SU-DHL-6 (cell line): Measurements from ENCODE around the gene PIGC.
A peak's percentile ranks its signal among the peaks of the same experiment; 100 is the strongest.

ENCODE experiments used
- H2AFZ ChIP-seq: fragments of 200-600 bp; sonication (generic); 2 replicates; pipeline ENCODE4 v1.6.1; 2014; ENCODE audit warnings: low read depth, mild to moderate bottlenecking, moderate library complexity, mixed read lengths, antibody characterized with exemption, low read length; ENCODE audit not compliant: severe bottlenecking
- H3F3A ChIP-seq: fragments of 200-600 bp; shearing (Covaris generic); 2 replicates; pipeline ENCODE4 v1.6.0; 2016; ENCODE audit warnings: antibody characterized with exemption, mild to moderate bottlenecking; ENCODE audit not compliant: insufficient read depth
- H3K27ac ChIP-seq: fragments of 200-600 bp; sonication (generic); 2 replicates; pipeline ENCODE4 v1.5.1; 2016; ENCODE audit warnings: low read depth, mild to moderate bottlenecking, low read length, moderate library complexity, mixed read lengths
- H3K27me3 ChIP-seq: fragments of 200-600 bp; sonication (generic), shearing (Covaris generic); 2 replicates; pipeline ENCODE4 v1.6.0; 2014; ENCODE audit warnings: mild to moderate bottlenecking, low read length
- H3K36me3 ChIP-seq: fragments of 200-600 bp; sonication (generic); 2 replicates; pipeline ENCODE4 v1.6.1; 2014; ENCODE audit warnings: mild to moderate bottlenecking, low read length, mixed read lengths
- H3K4me2 ChIP-seq: fragments of 300-600, 200-600 bp; shearing (Covaris generic), sonication (generic); 2 replicates; pipeline ENCODE4 v1.6.0; 2014; ENCODE audit warnings: low read length, low read depth, mild to moderate bottlenecking; ENCODE audit not compliant: poor library complexity, severe bottlenecking
- H3K4me3 ChIP-seq: fragments of 200-600 bp; sonication (generic); 2 replicates; pipeline ENCODE4 v1.5.1; 2014; ENCODE audit warnings: antibody characterized with exemption, low read length, mild to moderate bottlenecking, mixed read lengths; ENCODE audit not compliant: insufficient read depth, poor library complexity, severe bottlenecking
- H3K79me2 ChIP-seq: fragments of 200-600 bp; sonication (generic); 2 replicates; pipeline ENCODE4 v1.6.1; 2014; ENCODE audit warnings: mild to moderate bottlenecking, low read length, moderate library complexity; ENCODE audit not compliant: insufficient read depth
- H3K9ac ChIP-seq: fragments of 200-600 bp; sonication (generic); 2 replicates; pipeline ENCODE4 v1.7.0; 2014; ENCODE audit warnings: mild to moderate bottlenecking, low read length
- H3K9me2 ChIP-seq: fragments of 200-600 bp; sonication (generic); replicated peaks from 2 replicates; pipeline ENCODE4 v1.6.1; 2014; ENCODE audit warnings: low read length; ENCODE audit not compliant: insufficient read depth
- H3K9me3 ChIP-seq: fragments of 200-600 bp; sonication (generic); 2 replicates; pipeline ENCODE4 v1.6.1; 2014; ENCODE audit warnings: low read length, mixed read lengths; ENCODE audit not compliant: insufficient read depth
- H4K20me1 ChIP-seq: fragments of 200-600 bp; sonication (generic); 2 replicates; pipeline ENCODE4 v1.6.1; 2014; ENCODE audit warnings: low read depth, mild to moderate bottlenecking, antibody characterized with exemption, low read length, moderate library complexity, mixed read lengths
- EZH2phosphoT487 ChIP-seq: fragments of 200-600 bp; sonication (generic), shearing (Covaris generic); conservative IDR thresholded peaks from 2 replicates; pipeline ENCODE4 v1.6.1; 2018; ENCODE audit warnings: mild to moderate bottlenecking, antibody characterized with exemption, low read length, moderate library complexity, mixed read lengths
- TF ChIP-seq, protein P1 (sequence below): fragments of 200-600 bp; sonication (generic); IDR thresholded peaks from one replicate; pipeline ENCODE4 v1.5.1; 2017; ENCODE audit warnings: antibody characterized with exemption, mild to moderate bottlenecking, low read length, moderate library complexity; ENCODE audit not compliant: insufficient read depth, poor library complexity, severe bottlenecking

Gene PIGC

DNA sequence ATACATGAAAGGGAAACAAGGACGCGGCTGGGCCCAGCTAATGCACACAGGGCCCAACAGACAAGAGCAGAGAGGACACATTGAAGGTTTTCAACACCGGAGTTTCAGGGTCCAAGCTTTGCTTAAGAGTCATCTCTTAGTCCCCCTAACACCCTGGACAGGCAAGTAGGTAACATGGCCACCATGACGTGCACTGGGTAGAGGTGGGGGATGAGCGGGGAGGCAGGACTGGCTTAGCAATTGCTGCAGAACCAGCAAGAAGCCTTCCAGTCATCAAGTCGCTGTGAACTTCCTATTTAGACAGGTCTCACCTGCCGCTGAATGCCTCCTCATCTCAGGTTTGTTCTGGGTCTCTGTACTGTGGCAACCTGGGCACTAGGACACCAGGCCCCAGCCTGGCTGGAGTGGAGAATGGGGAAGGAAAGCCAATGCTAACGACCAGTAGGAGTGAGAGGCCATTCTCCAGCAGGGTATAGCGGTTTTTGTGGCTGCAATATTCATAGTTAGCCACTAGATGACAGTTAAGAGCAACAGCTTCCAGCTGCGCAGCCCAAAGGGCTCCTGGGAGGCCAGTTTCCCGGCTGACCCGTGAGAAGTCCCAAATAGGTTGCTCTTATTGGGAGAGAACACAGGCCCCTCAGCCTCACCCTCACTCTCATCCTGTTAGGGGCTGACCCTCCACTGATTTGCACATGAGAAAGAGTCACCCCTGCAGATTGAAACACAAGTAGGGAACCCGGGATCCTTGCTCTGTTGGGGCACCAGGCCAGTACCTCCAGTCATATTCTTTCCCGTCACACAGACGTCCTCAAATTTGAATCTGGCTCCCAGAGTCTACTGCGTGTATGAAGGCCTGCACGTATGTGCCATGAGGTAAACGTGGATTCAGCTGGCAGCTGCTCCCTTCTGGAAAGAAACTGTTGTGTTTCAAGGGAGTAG, 6.0 kb upstream of the PIGC start:
- H3K9ac ChIP-seq = peak overlapping the region; percentile 7; the same call in 1 of the 2 replicates
- H3K79me2 ChIP-seq = no peaks in the 10 kb centered on the region
- TF ChIP-seq EZH2phosphoT487 = no peak
- TF ChIP-seq, protein P1, sequence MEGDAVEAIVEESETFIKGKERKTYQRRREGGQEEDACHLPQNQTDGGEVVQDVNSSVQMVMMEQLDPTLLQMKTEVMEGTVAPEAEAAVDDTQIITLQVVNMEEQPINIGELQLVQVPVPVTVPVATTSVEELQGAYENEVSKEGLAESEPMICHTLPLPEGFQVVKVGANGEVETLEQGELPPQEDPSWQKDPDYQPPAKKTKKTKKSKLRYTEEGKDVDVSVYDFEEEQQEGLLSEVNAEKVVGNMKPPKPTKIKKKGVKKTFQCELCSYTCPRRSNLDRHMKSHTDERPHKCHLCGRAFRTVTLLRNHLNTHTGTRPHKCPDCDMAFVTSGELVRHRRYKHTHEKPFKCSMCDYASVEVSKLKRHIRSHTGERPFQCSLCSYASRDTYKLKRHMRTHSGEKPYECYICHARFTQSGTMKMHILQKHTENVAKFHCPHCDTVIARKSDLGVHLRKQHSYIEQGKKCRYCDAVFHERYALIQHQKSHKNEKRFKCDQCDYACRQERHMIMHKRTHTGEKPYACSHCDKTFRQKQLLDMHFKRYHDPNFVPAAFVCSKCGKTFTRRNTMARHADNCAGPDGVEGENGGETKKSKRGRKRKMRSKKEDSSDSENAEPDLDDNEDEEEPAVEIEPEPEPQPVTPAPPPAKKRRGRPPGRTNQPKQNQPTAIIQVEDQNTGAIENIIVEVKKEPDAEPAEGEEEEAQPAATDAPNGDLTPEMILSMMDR = peak; percentile 59
- H3K36me3 ChIP-seq = no peaks in the 10 kb centered on the region
- H3K4me3 ChIP-seq = no peak overlapping the region
- peak overlapping the region; percentile 17 for H3K4me2 ChIP-seq
- H4K20me1 ChIP-seq = no peaks in the 10 kb centered on the region
- H3K27ac ChIP-seq = no peak overlapping the region
- no peaks in the 10 kb centered on the region for H3F3A ChIP-seq
- H3K9me2 ChIP-seq = no peaks in the 10 kb centered on the region
- no peaks in the 10 kb centered on the region for H3K27me3 ChIP-seq
- peak overlapping the region; percentile 74 for H2AFZ ChIP-seq
- no peaks in the 10 kb centered on the region for H3K9me3 ChIP-seq

DNA sequence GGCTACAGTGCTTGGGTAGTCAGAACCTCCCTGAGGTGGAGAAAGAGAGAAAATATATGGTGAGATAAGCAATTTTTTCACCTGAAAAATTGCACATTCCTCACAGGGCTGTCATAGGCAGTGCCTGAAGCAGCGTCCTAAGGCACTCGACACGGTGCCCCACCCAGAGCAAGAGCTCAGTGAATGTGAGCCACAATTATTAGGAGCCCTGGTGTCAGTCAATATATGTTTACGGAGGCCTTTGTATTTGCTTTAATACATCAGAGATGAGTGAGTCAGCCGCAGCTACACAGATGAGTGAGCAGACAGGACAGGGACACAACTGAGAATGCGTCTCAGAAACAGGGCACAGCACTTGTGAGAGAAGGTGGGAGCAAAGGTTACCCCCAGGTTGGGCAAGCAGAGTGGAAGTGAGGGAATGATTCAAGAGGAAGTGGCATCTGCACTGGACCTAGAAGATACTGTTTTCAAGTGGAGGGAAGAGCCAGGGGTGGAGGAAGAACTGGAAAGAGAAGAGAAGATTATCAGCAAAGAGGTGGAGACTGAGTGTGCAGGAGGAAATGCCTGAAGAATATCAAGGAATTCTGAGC, 5.2 kb upstream of the PIGC start:
- Histone ChIP-seq H3K79me2 (no peaks in the 10 kb centered on the region), H2AFZ (peak overlapping the region; percentile 74), H3K27ac (no peak overlapping the region), H3K27me3 (no peaks in the 10 kb centered on the region), H3K36me3 (no peaks in the 10 kb centered on the region), H3K9me3 (no peaks in the 10 kb centered on the region), H3K4me2 (no peak overlapping the region), H3K9me2 (no peaks in the 10 kb centered on the region), H3K9ac (no peak overlapping the region), H4K20me1 (no peaks in the 10 kb centered on the region), H3F3A (no peaks in the 10 kb centered on the region), H3K4me3 (no peak overlapping the region)
- TF ChIP-seq EZH2phosphoT487 = no peak
- TF ChIP-seq, protein P1 = no peak

DNA sequence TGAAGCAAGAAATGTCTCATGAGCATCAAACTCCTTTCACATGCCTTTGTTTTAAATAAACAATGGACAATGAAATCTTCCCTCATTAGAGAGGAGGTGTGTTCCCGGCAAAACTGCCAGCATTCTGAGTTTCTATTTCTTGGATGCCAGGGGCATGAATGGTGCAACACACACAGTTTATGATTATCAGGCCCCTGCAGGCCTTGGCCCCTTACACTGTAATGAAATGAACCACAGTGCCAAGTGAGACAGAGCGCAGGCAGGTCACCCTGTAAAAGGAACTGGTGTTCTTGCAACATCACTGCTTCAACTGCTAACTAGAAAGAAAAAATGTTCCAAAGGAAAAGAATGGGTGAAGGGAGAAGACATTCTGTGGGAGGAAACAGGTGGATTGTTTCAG, 3.8 kb upstream of the PIGC start:
- Histone ChIP-seq H3K27me3 (no peaks in the 10 kb centered on the region), H3K27ac (no peak overlapping the region), H3F3A (no peaks in the 10 kb centered on the region), H3K9me2 (no peaks in the 10 kb centered on the region), H3K4me3 (no peak overlapping the region), H3K36me3 (no peaks in the 10 kb centered on the region), H3K9ac (no peak overlapping the region), H2AFZ (no peak overlapping the region), H4K20me1 (no peaks in the 10 kb centered on the region), H3K4me2 (no peak overlapping the region), H3K79me2 (peaks cover 10% of the 10 kb centered on the region), H3K9me3 (no peaks in the 10 kb centered on the region)
- TF ChIP-seq EZH2phosphoT487 = no peak
- TF ChIP-seq, protein P1 = no peak
